Endodermal cell (in vitro differentiated cells): ENCODE results near the gene SPATA32. TPM values are rescaled to one million over a fixed set of nuclear protein-coding genes. Genes with fewer than 3 reads are reported as not detected.
A peak's percentile ranks its signal among the peaks of the same experiment; 100 is the strongest.

ENCODE experiments used
- DNase-seq: peaks from one replicate; pipeline ENCODE4 v3.0.0-alpha.2; 2017
- H3K27ac ChIP-seq: 2 replicates; pipeline ENCODE4 v1.5.1; 2013; ENCODE audit warnings: mild to moderate bottlenecking, low read depth, low read length, moderate library complexity
- H3K27me3 ChIP-seq: 2 replicates; pipeline ENCODE4 v1.6.1; 2013; ENCODE audit warnings: mild to moderate bottlenecking, low read length, moderate library complexity; ENCODE audit not compliant: insufficient read depth, control insufficient read depth, poor library complexity, severe bottlenecking
- H3K36me3 ChIP-seq: 2 replicates; pipeline ENCODE4 v1.7.0; 2013; ENCODE audit warnings: mild to moderate bottlenecking, low read length, moderate library complexity; ENCODE audit not compliant: control insufficient read depth, insufficient read depth
- H3K4me1 ChIP-seq: one replicate; pipeline ENCODE4 v1.7.0; 2013; ENCODE audit warnings: low read length; ENCODE audit not compliant: control insufficient read depth, insufficient read depth
- H3K4me3 ChIP-seq: 2 replicates; pipeline ENCODE4 v1.5.1; 2013; ENCODE audit warnings: mild to moderate bottlenecking, low read length, moderate library complexity
- H3K9ac ChIP-seq: 2 replicates; pipeline ENCODE4 v1.6.1; 2013; ENCODE audit warnings: mild to moderate bottlenecking, low read length, moderate library complexity; ENCODE audit not compliant: poor library complexity, severe bottlenecking; ENCODE audit errors: extremely low read depth
- H3K9me3 ChIP-seq: 2 replicates; pipeline ENCODE4 v1.6.1; 2013; ENCODE audit warnings: mild to moderate bottlenecking, low read length, moderate library complexity; ENCODE audit not compliant: control insufficient read depth
- H3K27ac Mint-ChIP-seq: 2 replicates; pipeline ENCODE4 v1.8.0; 2020; ENCODE audit warnings: mixed read lengths
- H3K27me3 Mint-ChIP-seq: 2 replicates; pipeline ENCODE4 v1.8.0; 2021; ENCODE audit warnings: mild to moderate bottlenecking, mixed read lengths; ENCODE audit not compliant: insufficient read depth
- H3K36me3 Mint-ChIP-seq: 2 replicates; pipeline ENCODE4 v1.8.0; 2020; ENCODE audit warnings: low read depth, mixed read lengths
- H3K4me1 Mint-ChIP-seq: 2 replicates; pipeline ENCODE4 v1.8.0; 2020; ENCODE audit warnings: mixed read lengths
- H3K4me3 Mint-ChIP-seq: 2 replicates; pipeline ENCODE4 v1.8.0; 2020; ENCODE audit warnings: mild to moderate bottlenecking, moderate library complexity, mixed read lengths
- H3K9me3 Mint-ChIP-seq: 2 replicates; pipeline ENCODE4 v1.8.0; 2020; ENCODE audit warnings: mild to moderate bottlenecking, mixed read lengths
- WGBS, 2 experiments: methylation state at CpG; one replicate each; pipeline versions ENCODE4 v1.1.5 to v1.1.7; 2013; ENCODE audit warnings: missing lambda C conversion rate in 2 of 2, mixed read lengths in 1 of 2; ENCODE audit not compliant: insufficient coverage in 1 of 2, insufficient read length in 1 of 2; 5-methylcytosine and 5-hydroxymethylcytosine counted together
- total RNA-seq, 2 donors: library from RNA; stranded (reverse); fragmentation: NEBNext Ultra II Directional in 1 of 2; extraction: Animal tissue kit (Norgen Biotek cat#: 25700) in 1 of 2; gene quantifications; 2 replicates in 1 of 2; 3 replicates in 1 of 2; pipeline ENCODE4 v1.2.1, GENCODE V29; 2021
- TF ChIP-seq, protein P1 (sequence below): fragments of 200-600 bp; sonication (generic); conservative IDR thresholded peaks from 2 replicates; pipeline ENCODE4 v1.5.0; 2021; ENCODE audit warnings: antibody characterized with exemption, mild to moderate bottlenecking

Gene SPATA32
- total RNA-seq, 2 donors from 2014 or later, result 0.18 TPM; not detected in 1

DNA sequence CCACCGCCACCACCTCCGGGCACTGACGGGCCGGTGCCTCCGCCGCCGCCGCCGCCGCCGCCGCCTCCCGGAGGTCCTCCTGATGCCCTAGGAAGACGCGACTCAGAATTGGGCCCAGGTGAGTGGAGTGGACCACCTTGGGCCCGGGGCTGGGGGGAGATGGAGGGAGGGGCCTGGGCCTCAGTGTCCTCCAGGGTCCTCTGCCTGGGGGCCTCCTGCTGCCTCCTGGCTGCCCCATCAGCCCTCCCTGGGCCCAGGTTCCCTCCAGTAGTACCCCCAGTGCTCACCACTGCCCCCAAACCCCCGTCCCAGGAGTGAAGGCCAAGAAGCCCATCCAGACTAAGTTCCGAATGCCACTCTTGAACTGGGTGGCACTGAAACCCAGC lies 19.9 kb downstream of the SPATA32 start:
- H3K4me1 Mint-ChIP-seq, result peaks cover 9% of the 10 kb centered on the region
- no peak overlapping the region for H3K27ac Mint-ChIP-seq
- H3K36me3 ChIP-seq, result no peaks in the 10 kb centered on the region
- 21 to 67% methylated on average over 1 to 17 of the region's 18 CpGs for WGBS, 2 experiments
- H3K4me3 ChIP-seq, result no peak overlapping the region
- no peaks in the 10 kb centered on the region for H3K4me1 ChIP-seq
- H3K27me3 Mint-ChIP-seq, result peaks cover 71% of the 10 kb centered on the region
- H3K27ac ChIP-seq, result no peak overlapping the region
- TF ChIP-seq, protein P1, sequence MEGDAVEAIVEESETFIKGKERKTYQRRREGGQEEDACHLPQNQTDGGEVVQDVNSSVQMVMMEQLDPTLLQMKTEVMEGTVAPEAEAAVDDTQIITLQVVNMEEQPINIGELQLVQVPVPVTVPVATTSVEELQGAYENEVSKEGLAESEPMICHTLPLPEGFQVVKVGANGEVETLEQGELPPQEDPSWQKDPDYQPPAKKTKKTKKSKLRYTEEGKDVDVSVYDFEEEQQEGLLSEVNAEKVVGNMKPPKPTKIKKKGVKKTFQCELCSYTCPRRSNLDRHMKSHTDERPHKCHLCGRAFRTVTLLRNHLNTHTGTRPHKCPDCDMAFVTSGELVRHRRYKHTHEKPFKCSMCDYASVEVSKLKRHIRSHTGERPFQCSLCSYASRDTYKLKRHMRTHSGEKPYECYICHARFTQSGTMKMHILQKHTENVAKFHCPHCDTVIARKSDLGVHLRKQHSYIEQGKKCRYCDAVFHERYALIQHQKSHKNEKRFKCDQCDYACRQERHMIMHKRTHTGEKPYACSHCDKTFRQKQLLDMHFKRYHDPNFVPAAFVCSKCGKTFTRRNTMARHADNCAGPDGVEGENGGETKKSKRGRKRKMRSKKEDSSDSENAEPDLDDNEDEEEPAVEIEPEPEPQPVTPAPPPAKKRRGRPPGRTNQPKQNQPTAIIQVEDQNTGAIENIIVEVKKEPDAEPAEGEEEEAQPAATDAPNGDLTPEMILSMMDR, result no peak
- DNase-seq, result no peak
- H3K36me3 Mint-ChIP-seq, result no peaks in the 10 kb centered on the region
- H3K9me3 Mint-ChIP-seq, result no peaks in the 10 kb centered on the region
- H3K9ac ChIP-seq, result no peak overlapping the region
- H3K4me3 Mint-ChIP-seq, result peak overlapping the region; percentile 58
- no peaks in the 10 kb centered on the region for H3K9me3 ChIP-seq
- H3K27me3 ChIP-seq, result peaks cover 33% of the 10 kb centered on the region

DNA sequence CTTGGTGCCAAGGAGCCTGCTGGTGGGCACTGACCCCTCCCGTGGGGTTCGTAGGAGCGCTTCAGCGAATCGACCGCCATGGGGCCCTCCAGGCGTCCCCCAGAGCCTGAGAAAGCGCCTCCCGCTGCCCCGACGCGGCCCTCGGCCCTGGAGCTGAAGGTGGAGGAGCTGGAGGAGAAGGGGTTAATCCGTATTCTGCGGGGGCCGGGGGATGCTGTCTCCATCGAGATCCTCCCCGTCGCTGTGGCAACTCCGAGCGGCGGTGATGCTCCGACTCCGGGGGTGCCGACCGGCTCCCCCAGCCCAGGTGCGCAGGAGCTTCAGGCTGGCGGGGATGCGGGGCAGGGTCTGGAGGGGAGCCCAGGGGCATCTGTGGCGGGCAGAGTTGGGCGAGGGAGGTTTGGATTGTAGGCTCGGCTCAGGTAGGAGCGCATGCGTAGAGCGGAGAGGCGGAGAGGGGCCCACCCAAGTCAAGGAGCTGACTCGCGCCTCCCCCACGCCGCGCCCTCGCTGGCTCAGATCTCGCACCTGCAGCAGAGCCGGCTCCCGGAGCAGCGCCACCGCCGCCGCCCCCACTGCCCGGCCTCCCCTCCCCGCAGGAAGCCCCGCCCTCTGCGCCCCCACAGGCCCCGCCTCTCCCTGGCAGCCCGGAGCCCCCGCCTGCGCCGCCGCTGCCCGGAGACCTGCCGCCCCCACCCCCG lies 20.4 kb downstream of the SPATA32 start:
- 1% methylated on average over 53 of the region's 62 CpGs; no CpG with 5 or more reads in 1 of the 2 experiments for WGBS, 2 experiments
- H3K4me3 ChIP-seq, result peak overlapping the region; percentile 76
- no peaks in the 10 kb centered on the region for H3K36me3 ChIP-seq
- Mint-ChIP-seq H3K36me3 (no peaks in the 10 kb centered on the region), H3K27ac (no peak overlapping the region), H3K4me3 (peak overlapping the region; percentile 58), H3K9me3 (no peaks in the 10 kb centered on the region), H3K4me1 (peaks cover 8% of the 10 kb centered on the region), H3K27me3 (peaks cover 71% of the 10 kb centered on the region)
- DNase-seq, result peak; percentile 88
- H3K27ac ChIP-seq, result no peak overlapping the region
- H3K4me1 ChIP-seq, result no peaks in the 10 kb centered on the region
- peaks cover 33% of the 10 kb centered on the region for H3K27me3 ChIP-seq
- no peak overlapping the region for H3K9ac ChIP-seq
- TF ChIP-seq, protein P1, result no peak
- no peaks in the 10 kb centered on the region for H3K9me3 ChIP-seq

DNA sequence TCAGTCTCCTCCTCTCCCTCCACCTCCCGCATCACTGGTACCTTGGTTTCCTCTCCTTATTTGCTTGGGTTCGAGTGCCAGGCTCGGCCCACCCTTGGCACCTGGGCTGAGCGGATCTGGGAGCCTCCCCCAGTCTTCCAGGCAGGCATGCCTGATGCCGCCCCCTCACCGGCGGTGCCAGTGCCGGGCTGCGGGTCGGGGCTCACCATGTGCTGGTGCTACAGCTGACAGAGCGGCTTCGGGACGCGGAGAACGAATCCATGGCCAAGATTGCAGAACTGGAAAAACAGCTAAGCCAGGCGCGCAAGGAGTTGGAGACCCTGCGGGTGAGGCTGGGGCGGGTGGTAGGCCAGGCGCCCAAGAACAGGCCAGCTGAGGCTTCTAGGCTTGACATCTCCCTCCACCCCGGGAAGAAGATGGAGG lies 21.0 kb downstream of the SPATA32 start:
- no peak overlapping the region for H3K27ac Mint-ChIP-seq
- H3K4me3 Mint-ChIP-seq, result peak overlapping the region; percentile 58
- H3K27ac ChIP-seq, result no peak overlapping the region
- H3K9ac ChIP-seq, result no peak overlapping the region
- H3K4me1 ChIP-seq, result no peaks in the 10 kb centered on the region
- peak overlapping the region; percentile 76 for H3K4me3 ChIP-seq
- WGBS, 2 experiments, result 59 to 70% methylated on average over 9 to 21 of the region's 21 CpGs
- H3K9me3 Mint-ChIP-seq, result no peaks in the 10 kb centered on the region
- H3K36me3 Mint-ChIP-seq, result no peaks in the 10 kb centered on the region
- peaks cover 7% of the 10 kb centered on the region for H3K4me1 Mint-ChIP-seq
- peaks cover 37% of the 10 kb centered on the region for H3K27me3 ChIP-seq
- peaks cover 72% of the 10 kb centered on the region for H3K27me3 Mint-ChIP-seq
- DNase-seq, result no peak
- H3K36me3 ChIP-seq, result no peaks in the 10 kb centered on the region
- H3K9me3 ChIP-seq, result no peaks in the 10 kb centered on the region
- TF ChIP-seq, protein P1, result no peak
